ENCODE results near the gene SNX9. TPM values are rescaled to one million over a fixed set of nuclear protein-coding genes. Genes with fewer than 3 reads are reported as not detected.

SNX9 gene
- total and polyA plus RNA-seq, 10 of the 15 experiments (the other 5 are each of a cell fraction or from before 2014, with no cell fraction given): 0.03 to 2.0 (median 0.37) TPM

DNA sequence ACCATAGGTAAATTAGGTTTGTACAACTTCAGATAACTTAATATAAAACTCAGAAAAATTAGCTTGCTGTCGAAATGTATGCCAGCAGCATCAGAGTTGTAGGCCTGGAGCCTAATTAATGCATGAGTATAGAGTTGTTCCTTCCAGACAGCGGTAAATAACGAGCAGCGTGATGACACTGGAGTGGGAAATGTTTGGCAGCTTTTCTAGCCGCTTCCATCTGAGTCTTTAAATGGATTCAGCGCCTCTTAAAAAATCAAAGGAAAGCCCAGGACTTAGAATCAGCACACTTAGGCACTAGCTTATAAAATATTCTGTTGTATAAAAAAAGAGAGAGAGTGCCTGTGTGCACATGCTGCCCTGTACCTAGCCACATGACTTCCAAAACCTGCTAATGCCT is 114.9 kb downstream of the SNX9 start:
- Histone ChIP-seq H3K79me2 (ENCODE audit: control insufficient read depth, insufficient read depth, low read length) (no peaks in the 10 kb centered on the region), H3K4me1 (ENCODE audit: control insufficient read depth, insufficient read depth, low read length) (no peaks in the 10 kb centered on the region), H3K36me3 (ENCODE audit: control insufficient read depth in 2 of 2, insufficient read depth in 2 of 2, low read length in 1 of 2) (no peaks in the 10 kb centered on the region), H4K20me1 (ENCODE audit: control insufficient read depth, insufficient read depth) (no peaks in the 10 kb centered on the region), H3K27me3 (replicated peaks in 1 of 2; ENCODE audit: control insufficient read depth in 2 of 2, insufficient read depth in 2 of 2, low read length in 1 of 2) (no peaks in the 10 kb centered on the region; a peak in 2 of 4 replicates), H3K9me3 (replicated peaks; ENCODE audit: control insufficient read depth, insufficient read depth, low read length) (no peaks in the 10 kb centered on the region), H2AFZ (ENCODE audit: control insufficient read depth, low read depth, low read length) (no peak overlapping the region), H3K4me3 (no peak overlapping the region), H3K9ac (ENCODE audit: control insufficient read depth, insufficient read depth, low read length) (no peak overlapping the region), H3K4me2 (ENCODE audit: control insufficient read depth, insufficient read depth) (no peak overlapping the region), H3K27ac (ENCODE audit: control insufficient read depth, insufficient read depth) (no peak overlapping the region)
- ATAC-seq (no peak), DNase-seq (ENCODE audit: low read depth, low spot score) (no peak), FAIRE-seq (no peak)
- RAD21 ChIA-PET (ENCODE audit: unreplicated experiment): interaction anchor here (1.6 kb wide), 1 partner anchor 10 kb away, joined by 3 read pairs; no protein-coding TSS in a partner anchor
- in situ Hi-C loops (cut with MboI) (no loop called here), intact Hi-C loops (cut with micrococcal nuclease; ENCODE audit: unreplicated experiment) (no loop called here)
- SMC1A ChIA-PET (ENCODE audit: uncharacterized antibody, unreplicated experiment): no interaction called here
- CTCF ChIA-PET: no interaction called here
- TF ChIP-seq RUNX3 (IDR thresholded peaks at IDR 0.05; ENCODE audit: low read length) (no peak), EED (IDR thresholded peaks at IDR 0.05; ENCODE audit: low read depth) (no peak), MXI1 (IDR thresholded peaks at IDR 0.05; ENCODE audit: low read depth, low read length) (no peak), CREM (IDR thresholded peaks at IDR 0.05; ENCODE audit: low read depth) (no peak), RAD21 (IDR thresholded peaks at IDR 0.05; ENCODE audit: insufficient read depth, low read depth, low read length) (no peak), KLF5 (IDR thresholded peaks at IDR 0.05; ENCODE audit: partially characterized antibody) (no peak), CHD1 (IDR thresholded peaks at IDR 0.05; ENCODE audit: low read depth, low read length) (no peak), GATAD2B (conservative IDR thresholded peaks at IDR 0.05; ENCODE audit: low read depth) (no peak), ZBED1 (IDR thresholded peaks at IDR 0.05; ENCODE audit: borderline replicate concordance) (no peak), SIX5 (IDR thresholded peaks at IDR 0.05; ENCODE audit: low read depth, low read length, severe bottlenecking) (no peak), GABPA (IDR thresholded peaks at IDR 0.05; ENCODE audit: low read depth) (no peak), SIN3A (IDR thresholded peaks at IDR 0.05; ENCODE audit: low read depth, low read length) (no peak), MYB (IDR thresholded peaks at IDR 0.05; ENCODE audit: borderline replicate concordance, low read depth, low read length) (no peak)
- TF ChIP-seq, protein P1, sequence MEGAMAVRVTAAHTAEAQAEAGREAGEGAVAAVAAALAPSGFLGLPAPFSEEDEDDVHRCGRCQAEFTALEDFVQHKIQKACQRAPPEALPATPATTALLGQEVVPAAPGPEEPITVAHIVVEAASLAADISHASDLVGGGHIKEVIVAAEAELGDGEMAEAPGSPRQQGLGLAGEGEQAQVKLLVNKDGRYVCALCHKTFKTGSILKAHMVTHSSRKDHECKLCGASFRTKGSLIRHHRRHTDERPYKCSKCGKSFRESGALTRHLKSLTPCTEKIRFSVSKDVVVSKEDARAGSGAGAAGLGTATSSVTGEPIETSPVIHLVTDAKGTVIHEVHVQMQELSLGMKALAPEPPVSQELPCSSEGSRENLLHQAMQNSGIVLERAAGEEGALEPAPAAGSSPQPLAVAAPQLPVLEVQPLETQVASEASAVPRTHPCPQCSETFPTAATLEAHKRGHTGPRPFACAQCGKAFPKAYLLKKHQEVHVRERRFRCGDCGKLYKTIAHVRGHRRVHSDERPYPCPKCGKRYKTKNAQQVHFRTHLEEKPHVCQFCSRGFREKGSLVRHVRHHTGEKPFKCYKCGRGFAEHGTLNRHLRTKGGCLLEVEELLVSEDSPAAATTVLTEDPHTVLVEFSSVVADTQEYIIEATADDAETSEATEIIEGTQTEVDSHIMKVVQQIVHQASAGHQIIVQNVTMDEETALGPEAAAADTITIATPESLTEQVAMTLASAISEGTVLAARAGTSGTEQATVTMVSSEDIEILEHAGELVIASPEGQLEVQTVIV (IDR thresholded peaks at IDR 0.05; ENCODE audit: borderline replicate concordance, partially characterized antibody): no peak
- TF ChIP-seq, protein P2, sequence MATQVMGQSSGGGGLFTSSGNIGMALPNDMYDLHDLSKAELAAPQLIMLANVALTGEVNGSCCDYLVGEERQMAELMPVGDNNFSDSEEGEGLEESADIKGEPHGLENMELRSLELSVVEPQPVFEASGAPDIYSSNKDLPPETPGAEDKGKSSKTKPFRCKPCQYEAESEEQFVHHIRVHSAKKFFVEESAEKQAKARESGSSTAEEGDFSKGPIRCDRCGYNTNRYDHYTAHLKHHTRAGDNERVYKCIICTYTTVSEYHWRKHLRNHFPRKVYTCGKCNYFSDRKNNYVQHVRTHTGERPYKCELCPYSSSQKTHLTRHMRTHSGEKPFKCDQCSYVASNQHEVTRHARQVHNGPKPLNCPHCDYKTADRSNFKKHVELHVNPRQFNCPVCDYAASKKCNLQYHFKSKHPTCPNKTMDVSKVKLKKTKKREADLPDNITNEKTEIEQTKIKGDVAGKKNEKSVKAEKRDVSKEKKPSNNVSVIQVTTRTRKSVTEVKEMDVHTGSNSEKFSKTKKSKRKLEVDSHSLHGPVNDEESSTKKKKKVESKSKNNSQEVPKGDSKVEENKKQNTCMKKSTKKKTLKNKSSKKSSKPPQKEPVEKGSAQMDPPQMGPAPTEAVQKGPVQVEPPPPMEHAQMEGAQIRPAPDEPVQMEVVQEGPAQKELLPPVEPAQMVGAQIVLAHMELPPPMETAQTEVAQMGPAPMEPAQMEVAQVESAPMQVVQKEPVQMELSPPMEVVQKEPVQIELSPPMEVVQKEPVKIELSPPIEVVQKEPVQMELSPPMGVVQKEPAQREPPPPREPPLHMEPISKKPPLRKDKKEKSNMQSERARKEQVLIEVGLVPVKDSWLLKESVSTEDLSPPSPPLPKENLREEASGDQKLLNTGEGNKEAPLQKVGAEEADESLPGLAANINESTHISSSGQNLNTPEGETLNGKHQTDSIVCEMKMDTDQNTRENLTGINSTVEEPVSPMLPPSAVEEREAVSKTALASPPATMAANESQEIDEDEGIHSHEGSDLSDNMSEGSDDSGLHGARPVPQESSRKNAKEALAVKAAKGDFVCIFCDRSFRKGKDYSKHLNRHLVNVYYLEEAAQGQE (IDR thresholded peaks at IDR 0.05; ENCODE audit: low read depth, low read length): no peak
- TF ChIP-seq, protein P3, sequence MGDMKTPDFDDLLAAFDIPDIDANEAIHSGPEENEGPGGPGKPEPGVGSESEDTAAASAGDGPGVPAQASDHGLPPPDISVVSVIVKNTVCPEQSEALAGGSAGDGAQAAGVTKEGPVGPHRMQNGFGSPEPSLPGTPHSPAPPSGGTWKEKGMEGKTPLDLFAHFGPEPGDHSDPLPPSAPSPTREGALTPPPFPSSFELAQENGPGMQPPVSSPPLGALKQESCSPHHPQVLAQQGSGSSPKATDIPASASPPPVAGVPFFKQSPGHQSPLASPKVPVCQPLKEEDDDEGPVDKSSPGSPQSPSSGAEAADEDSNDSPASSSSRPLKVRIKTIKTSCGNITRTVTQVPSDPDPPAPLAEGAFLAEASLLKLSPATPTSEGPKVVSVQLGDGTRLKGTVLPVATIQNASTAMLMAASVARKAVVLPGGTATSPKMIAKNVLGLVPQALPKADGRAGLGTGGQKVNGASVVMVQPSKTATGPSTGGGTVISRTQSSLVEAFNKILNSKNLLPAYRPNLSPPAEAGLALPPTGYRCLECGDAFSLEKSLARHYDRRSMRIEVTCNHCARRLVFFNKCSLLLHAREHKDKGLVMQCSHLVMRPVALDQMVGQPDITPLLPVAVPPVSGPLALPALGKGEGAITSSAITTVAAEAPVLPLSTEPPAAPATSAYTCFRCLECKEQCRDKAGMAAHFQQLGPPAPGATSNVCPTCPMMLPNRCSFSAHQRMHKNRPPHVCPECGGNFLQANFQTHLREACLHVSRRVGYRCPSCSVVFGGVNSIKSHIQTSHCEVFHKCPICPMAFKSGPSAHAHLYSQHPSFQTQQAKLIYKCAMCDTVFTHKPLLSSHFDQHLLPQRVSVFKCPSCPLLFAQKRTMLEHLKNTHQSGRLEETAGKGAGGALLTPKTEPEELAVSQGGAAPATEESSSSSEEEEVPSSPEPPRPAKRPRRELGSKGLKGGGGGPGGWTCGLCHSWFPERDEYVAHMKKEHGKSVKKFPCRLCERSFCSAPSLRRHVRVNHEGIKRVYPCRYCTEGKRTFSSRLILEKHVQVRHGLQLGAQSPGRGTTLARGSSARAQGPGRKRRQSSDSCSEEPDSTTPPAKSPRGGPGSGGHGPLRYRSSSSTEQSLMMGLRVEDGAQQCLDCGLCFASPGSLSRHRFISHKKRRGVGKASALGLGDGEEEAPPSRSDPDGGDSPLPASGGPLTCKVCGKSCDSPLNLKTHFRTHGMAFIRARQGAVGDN (IDR thresholded peaks at IDR 0.05): no peak
- 83% methylated on average over 6 of the region's 6 CpGs for WGBS (ENCODE audit: insufficient coverage, insufficient replicate concordance, low lambda C conversion rate, missing lambda C conversion rate)
- POLR2A ChIA-PET: no interaction called here
- BruUV-seq (replicated peaks): no TSS peak
